Spleen (tissue), 7 donors: ENCODE results near the gene EZR.

Experiments
- CTCF ChIP-seq, 11 experiments: fragments of 200-600 bp in 7 of 11; fragments of 450-650 bp in 4 of 11; sonication (generic) in 4 of 11; IDR thresholded peaks in 8 of 11; conservative IDR thresholded peaks in 3 of 11; 1 replicate in 7 of 11; 2 replicates in 4 of 11; pipeline versions ENCODE4 v1.4.0 to v1.8.0; 2016 to 2021; ENCODE audit warnings: antibody characterized with exemption in 11 of 11, inconsistent platforms in 4 of 11, mild to moderate bottlenecking in 1 of 11
- POLR2A ChIP-seq, 3 donors: fragments of 450-650 bp; IDR thresholded peaks; one replicate each; pipeline ENCODE4 v1.5.1; 2017; ENCODE audit warnings: antibody characterized with exemption in 3 of 3, mild to moderate bottlenecking in 1 of 3
- POLR2AphosphoS5 ChIP-seq, 3 donors: sonication (generic); formaldehyde crosslinking; IDR thresholded peaks; one replicate each; pipeline ENCODE4 v1.5.1; 2017; ENCODE audit warnings: antibody characterized with exemption in 3 of 3
- donor health status: DM: no; HTN: no; CAD: no; lungs with moderate emphysema.
- donor health status: DM: no; HTN: no; CAD: no.
- donor health status: DM: no; HTN: no; CAD: no.

GRCh38 chr6:158805698-158806377, 13.3 kb downstream of the EZR start:
- TF ChIP-seq POLR2A (IDR thresholded peaks at IDR 0.05): no peak
- no peak for TF ChIP-seq CTCF (IDR thresholded peaks at IDR 0.05 in 8 of 11, conservative IDR thresholded peaks at IDR 0.05 in 3 of 11)
- no peak for TF ChIP-seq POLR2AphosphoS5 (IDR thresholded peaks at IDR 0.05)
